Measurements from ENCODE around the gene KRTAP16-1. TPM values are rescaled to one million over a fixed set of nuclear protein-coding genes. Genes with fewer than 3 reads are reported as not detected.

The KRTAP16-1 gene
- total RNA-seq, 1 donor from 2014 or later: not detected

DNA sequence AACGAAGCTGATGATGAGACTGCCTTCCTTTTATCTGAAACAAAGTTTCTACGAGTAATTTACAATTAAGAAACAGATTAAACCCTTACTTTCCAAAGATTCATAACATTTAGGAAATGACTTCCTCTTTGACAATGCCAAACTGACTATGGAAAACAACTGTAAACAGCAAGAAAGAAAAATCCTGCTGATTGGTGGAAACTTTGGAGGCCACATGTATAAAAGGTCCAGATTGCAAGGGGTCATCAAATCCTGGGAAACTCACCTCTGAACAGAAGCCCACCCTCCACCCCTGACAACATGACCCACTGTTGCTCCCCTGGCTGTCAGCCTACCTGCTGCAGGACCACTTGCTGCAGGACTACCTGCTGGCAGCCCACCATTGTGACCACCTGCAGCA, 44.0 kb downstream of the KRTAP16-1 start, which contains the start of gene KRTAP9-6:
Gene KRTAP9-6 (plus strand): TSS at position 301 of the 400 bp plus-strand sequence. CDS start 0 bp downstream, at position 301.
- Mint-ChIP-seq H3K27ac (ENCODE audit: unreplicated experiment) (no peak within 1 kb of the TSS), H3K9me3 (ENCODE audit: unreplicated experiment) (no peaks in the 10 kb centered on the region), H3K27me3 (ENCODE audit: unreplicated experiment) (no peaks in the 10 kb centered on the region), H3K4me3 (ENCODE audit: unreplicated experiment) (no peak within 1 kb of the TSS), H3K4me1 (ENCODE audit: unreplicated experiment) (no peaks in the 10 kb centered on the region), H3K36me3 (ENCODE audit: unreplicated experiment) (no peaks in the 10 kb centered on the region)
- no peak for DNase-seq (ENCODE audit: extremely low spot score, unreplicated experiment)
- no peak for TF ChIP-seq CTCF (IDR thresholded peaks at IDR 0.05)

DNA sequence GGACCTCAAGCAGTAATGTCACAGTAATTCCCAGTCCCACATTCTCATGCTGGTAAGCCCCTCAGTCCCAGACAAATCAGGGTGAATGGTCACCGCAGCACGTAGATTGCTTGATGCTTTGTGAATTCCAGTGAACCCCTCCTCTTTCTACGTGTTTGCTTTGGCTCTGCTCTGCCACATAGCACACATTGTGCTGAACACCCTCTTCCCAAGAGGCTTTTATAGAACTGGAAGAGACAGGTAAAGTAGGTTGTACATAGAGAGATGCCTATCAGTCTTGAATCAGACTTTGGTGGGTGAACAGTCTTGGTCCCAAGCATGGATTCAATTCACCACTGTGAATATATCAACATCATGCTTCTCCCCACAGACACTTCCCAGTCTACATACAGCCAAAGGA, 44.5 kb downstream of the KRTAP16-1 start:
- H3K36me3 Mint-ChIP-seq (ENCODE audit: unreplicated experiment): no peaks in the 10 kb centered on the region
- H3K4me1 Mint-ChIP-seq (ENCODE audit: unreplicated experiment): no peaks in the 10 kb centered on the region
- H3K27me3 Mint-ChIP-seq (ENCODE audit: unreplicated experiment): no peaks in the 10 kb centered on the region
- no peak overlapping the region for H3K27ac Mint-ChIP-seq (ENCODE audit: unreplicated experiment)
- DNase-seq (ENCODE audit: extremely low spot score, unreplicated experiment): no peak
- no peak for TF ChIP-seq CTCF (IDR thresholded peaks at IDR 0.05)
- H3K4me3 Mint-ChIP-seq (ENCODE audit: unreplicated experiment): no peak overlapping the region
- H3K9me3 Mint-ChIP-seq (ENCODE audit: unreplicated experiment): no peaks in the 10 kb centered on the region

DNA sequence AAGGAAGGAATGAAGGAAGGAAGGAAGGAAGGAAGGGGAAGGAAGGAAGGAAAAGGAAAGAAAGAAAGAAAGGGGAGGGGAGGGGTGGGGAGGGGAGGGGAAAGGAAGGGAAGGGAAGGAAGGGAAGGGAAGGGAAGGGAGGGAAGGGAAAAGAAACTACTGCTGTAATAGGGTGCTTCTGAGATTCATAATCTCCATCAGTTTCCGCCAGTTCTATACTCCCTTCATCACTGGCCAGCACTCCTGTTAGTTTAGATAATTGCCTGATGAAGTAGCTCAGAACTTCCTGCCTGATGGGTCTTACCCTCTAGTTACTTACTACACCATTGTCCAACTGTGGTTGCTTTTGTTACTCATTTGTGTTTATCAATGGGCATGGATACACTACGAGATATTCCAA, 45.9 kb downstream of the KRTAP16-1 start:
- TF ChIP-seq CTCF (IDR thresholded peaks at IDR 0.05): no peak
- Mint-ChIP-seq H3K27ac (ENCODE audit: unreplicated experiment) (no peak overlapping the region), H3K4me1 (ENCODE audit: unreplicated experiment) (peaks cover 3% of the 10 kb centered on the region), H3K27me3 (ENCODE audit: unreplicated experiment) (no peaks in the 10 kb centered on the region), H3K4me3 (ENCODE audit: unreplicated experiment) (no peak overlapping the region), H3K9me3 (ENCODE audit: unreplicated experiment) (no peaks in the 10 kb centered on the region), H3K36me3 (ENCODE audit: unreplicated experiment) (no peaks in the 10 kb centered on the region)
- no peak for DNase-seq (ENCODE audit: extremely low spot score, unreplicated experiment)

- TF ChIP-seq CTCF (IDR thresholded peaks at IDR 0.05): no peak
- H3K4me3 Mint-ChIP-seq (ENCODE audit: unreplicated experiment): no peak overlapping the region
- H3K27me3 Mint-ChIP-seq (ENCODE audit: unreplicated experiment): no peaks in the 10 kb centered on the region
- H3K27ac Mint-ChIP-seq (ENCODE audit: unreplicated experiment): no peak overlapping the region
- no peaks in the 10 kb centered on the region for H3K36me3 Mint-ChIP-seq (ENCODE audit: unreplicated experiment)
- no peak for DNase-seq (ENCODE audit: extremely low spot score, unreplicated experiment)
- H3K4me1 Mint-ChIP-seq (ENCODE audit: unreplicated experiment): peaks cover 20% of the 10 kb centered on the region
- no peaks in the 10 kb centered on the region for H3K9me3 Mint-ChIP-seq (ENCODE audit: unreplicated experiment)
Measured at GRCh38 chr17:41258406-41258805, 50.7 kb downstream of the KRTAP16-1 start.

Other genes starting within 250 kb of the KRTAP16-1 start
- not detected in 2 replicates for gene KRTAP2-3, start 249.2 kb downstream of the KRTAP16-1 start, total RNA-seq
- not detected in 2 replicates for gene KRTAP2-4, start 243.4 kb downstream of the KRTAP16-1 start, total RNA-seq
- not detected in 2 replicates for gene KRTAP4-7, start 225.2 kb downstream of the KRTAP16-1 start, total RNA-seq
- not detected in 2 replicates for gene KRTAP4-8, start 211.2 kb downstream of the KRTAP16-1 start, total RNA-seq
- gene KRTAP4-16, start 207.1 kb downstream of the KRTAP16-1 start, total RNA-seq: not detected in 2 replicates
- gene KRTAP4-9, start 203.9 kb downstream of the KRTAP16-1 start, total RNA-seq: not detected in 2 replicates
- gene KRTAP4-11, start 190.9 kb downstream of the KRTAP16-1 start, total RNA-seq: not detected in 2 replicates
- gene KRTAP4-12, start 185.1 kb downstream of the KRTAP16-1 start, total RNA-seq: not detected in 2 replicates
- not detected in 2 replicates for gene KRTAP4-6, start 168.8 kb downstream of the KRTAP16-1 start, total RNA-seq
- gene KRTAP4-5, start 159.5 kb downstream of the KRTAP16-1 start, total RNA-seq: not detected in 2 replicates
- gene KRTAP4-4, start 148.6 kb downstream of the KRTAP16-1 start, total RNA-seq: not detected in 2 replicates
- gene KRTAP4-3, start 141.1 kb downstream of the KRTAP16-1 start, total RNA-seq: not detected in 2 replicates
- gene KRTAP4-2, start 131.1 kb downstream of the KRTAP16-1 start, total RNA-seq: not detected in 2 replicates
- gene KRTAP4-1, start 124.4 kb downstream of the KRTAP16-1 start, total RNA-seq: not detected in 2 replicates
- not detected in 2 replicates for gene KRTAP9-1, start 119.4 kb downstream of the KRTAP16-1 start, total RNA-seq
- not detected in 2 replicates for gene KRTAP9-2, start 82.7 kb downstream of the KRTAP16-1 start, total RNA-seq
- gene KRTAP9-3, start 76.9 kb downstream of the KRTAP16-1 start, total RNA-seq: not detected in 2 replicates
- not detected in 2 replicates for gene KRTAP9-8, start 71.3 kb downstream of the KRTAP16-1 start, total RNA-seq
- gene KRTAP9-4, start 59.6 kb downstream of the KRTAP16-1 start, total RNA-seq: not detected in 2 replicates
- not detected in 2 replicates for gene KRTAP9-9, start 53.9 kb downstream of the KRTAP16-1 start, total RNA-seq
- gene KRTAP9-6, start 43.9 kb downstream of the KRTAP16-1 start, total RNA-seq: not detected in 2 replicates
- gene KRTAP9-7, start 33.6 kb downstream of the KRTAP16-1 start, total RNA-seq: not detected in 2 replicates
- not detected in 2 replicates for gene KRTAP29-1, start 6.5 kb downstream of the KRTAP16-1 start, total RNA-seq
- gene KRTAP17-1, start 6.4 kb upstream of the KRTAP16-1 start, total RNA-seq: not detected in 2 replicates
- gene KRT33A, start 41.5 kb upstream of the KRTAP16-1 start, total RNA-seq: not detected in 2 replicates
- gene KRT33B, start 60.5 kb upstream of the KRTAP16-1 start, total RNA-seq: not detected in 2 replicates
- not detected in 2 replicates for gene KRT34, start 73.0 kb upstream of the KRTAP16-1 start, total RNA-seq
- not detected in 2 replicates for gene KRT31, start 88.3 kb upstream of the KRTAP16-1 start, total RNA-seq
- not detected in 2 replicates for gene KRT37, start 115.3 kb upstream of the KRTAP16-1 start, total RNA-seq
- gene KRT38, start 131.7 kb upstream of the KRTAP16-1 start, total RNA-seq: not detected in 2 replicates
- not detected in 2 replicates for gene KRT32, start 158.1 kb upstream of the KRTAP16-1 start, total RNA-seq
- not detected in 2 replicates for gene KRT35, start 171.8 kb upstream of the KRTAP16-1 start, total RNA-seq
- gene KRT36, start 180.6 kb upstream of the KRTAP16-1 start, total RNA-seq: not detected in 2 replicates
- not detected in 2 replicates for gene KRT13, start 196.3 kb upstream of the KRTAP16-1 start, total RNA-seq
- gene KRT15, start 209.6 kb upstream of the KRTAP16-1 start, total RNA-seq: not detected in 2 replicates
- 0.65 and 1.5 TPM in 2 replicates for gene KRT19, start 219.0 kb upstream of the KRTAP16-1 start, total RNA-seq

All from osteocyte (in vitro differentiated cells).